Psoas muscle (tissue), 8 donors: ENCODE data around the gene TSPAN10. TPM values are rescaled to one million over a fixed set of nuclear protein-coding genes. Genes with fewer than 3 reads are reported as not detected.

Experiments
- ATAC-seq, 4 donors: fragments of 200-7000 bp; cut with Tn5 transposase; one replicate each; pipeline ENCODE4 v1.9.1; 2020; ENCODE audit warnings: moderate library complexity in 3 of 4, mild to moderate bottlenecking in 2 of 4
- DNase-seq, 2 donors: peaks; one replicate each; pipeline ENCODE4 v3.0.0-alpha.2; 2020
- H3K27ac ChIP-seq: fragments of 200-600 bp; one replicate; pipeline ENCODE4 v1.8.0; 2022
- H3K27me3 ChIP-seq, 3 donors: fragments of 200-600 bp in 1 of 3; one replicate each; pipeline versions ENCODE4 v1.6.1 to v1.8.0; 2013 to 2022; ENCODE audit warnings: low read length in 2 of 3, mild to moderate bottlenecking in 2 of 3, moderate library complexity in 1 of 3; ENCODE audit not compliant: insufficient read depth in 3 of 3
- H3K36me3 ChIP-seq, 2 donors: fragments of 200-600 bp in 1 of 2; one replicate each; pipeline versions ENCODE4 v1.6.1 to v1.8.0; 2013 to 2022; ENCODE audit warnings: low read depth in 1 of 2, mild to moderate bottlenecking in 1 of 2, moderate library complexity in 1 of 2; ENCODE audit not compliant: insufficient read depth in 1 of 2
- H3K4me1 ChIP-seq: fragments of 200-600 bp; one replicate; pipeline ENCODE4 v1.8.0; 2022
- H3K4me3 ChIP-seq: fragments of 200-600 bp; one replicate; pipeline ENCODE4 v1.8.0; 2022; ENCODE audit warnings: mild to moderate bottlenecking
- H3K9me3 ChIP-seq: fragments of 200-600 bp; one replicate; pipeline ENCODE4 v1.8.0; 2022
- CTCF ChIP-seq: fragments of 200-600 bp; IDR thresholded peaks from one replicate; pipeline ENCODE4 v1.8.0; 2022; ENCODE audit warnings: antibody characterized with exemption
- WGBS, 3 donors: extraction: QIAGEN DNeasy Blood & Tissue Kit; methylation state at CpG; one replicate each; pipeline versions ENCODE4 v1.1.6 to v1.1.7; 2013; 5-methylcytosine and 5-hydroxymethylcytosine counted together
- intact Hi-C, 2 donors: fragments of 100-400 bp; cut with DNase I; formaldehyde crosslinking; loops; one replicate each; pipeline versions ENCODE4 v1.11.0 to v1.14.2; 2022
- polyA plus RNA-seq, 3 donors: library from polyadenylated mRNA; stranded (reverse); fragments of 200-250 nt; gene quantifications; one replicate each; pipeline ENCODE4 v1.2.3, GENCODE V29; 2013
- total RNA-seq, 4 donors: library from RNA; stranded (reverse); fragmentation: NEBNext Ultra II Directional in 2 of 4; extraction: Animal tissue kit (Norgen Biotek cat#: 25700) in 2 of 4; gene quantifications; one replicate each; pipeline versions ENCODE4 v1.2.1 to v1.2.4, GENCODE V29; 2021 to 2023
- donor health status: healthy with polysubstance abuse.
- donor health status: DM: no; HTN: no; CAD: no; lungs with moderate emphysema.
- donor health status: Bipolar disorder and iron deficiency.
- donor health status: healthy.
- donor health status: DM: yes; HTN: yes; CAD: no.
- donor health status: DM: no; HTN: no; CAD: no.
- donor health status: DM: no; HTN: no; CAD: no.
- donor health status: DM: yes; HTN: yes; CAD: no.

TSPAN10 gene
- total and polyA plus RNA-seq, 7 donors = 0.09 to 0.67 (median 0.22) TPM; not detected in 2

GRCh38 chr17:81638683-81639082, 1.7 kb downstream of the TSPAN10 start:
- no peaks in the 10 kb centered on the region for H3K27me3 ChIP-seq
- H3K4me3 ChIP-seq = no peak overlapping the region
- TF ChIP-seq CTCF = no peak
- no peaks in the 10 kb centered on the region for H3K9me3 ChIP-seq
- no peak overlapping the region for H3K27ac ChIP-seq
- no peak for DNase-seq
- 76 to 84% (median 83%) methylated on average over 4 of the region's 4 CpGs for WGBS, 3 donors
- H3K36me3 ChIP-seq = peaks cover 0 to 5% of the 10 kb centered on the region in 2 donors
- ATAC-seq = no peak
- intact Hi-C loops = loop anchor here in 1 of 2 donors (5.0 kb wide), 1 partner anchor 44 kb away; the partner anchor contains the start of genes ARL16 and HGS
- H3K4me1 ChIP-seq = peaks cover 31% of the 10 kb centered on the region

GRCh38 chr17:81640011-81640410, 3.0 kb downstream of the TSPAN10 start:
- Histone ChIP-seq H3K9me3 (no peaks in the 10 kb centered on the region), H3K27me3 (no peaks in the 10 kb centered on the region), H3K36me3 (peaks cover 0 to 5% of the 10 kb centered on the region in 2 donors), H3K4me1 (peaks cover 18% of the 10 kb centered on the region), H3K4me3 (no peak overlapping the region), H3K27ac (no peak overlapping the region)
- DNase-seq (no peak), ATAC-seq (no peak)
- TF ChIP-seq CTCF = no peak
- intact Hi-C loops = no loop called here
- 89 to 94% (median 91%) methylated on average over 9 of the region's 9 CpGs for WGBS, 3 donors

GRCh38 chr17:81641825-81642489, 5.0 kb downstream of the TSPAN10 start:
- WGBS, 3 donors = 91 to 93% (median 91%) methylated on average over 14 to 17 of the region's 17 CpGs
- H3K4me1 ChIP-seq = peaks cover 7% of the 10 kb centered on the region
- H3K4me3 ChIP-seq = no peak overlapping the region
- no peaks in the 10 kb centered on the region for H3K9me3 ChIP-seq
- no peaks in the 10 kb centered on the region for H3K36me3 ChIP-seq
- DNase-seq = no peak
- no peak for ATAC-seq
- H3K27me3 ChIP-seq = peaks cover 0 to under 1% (median under 1%) of the 10 kb centered on the region in 3 donors
- intact Hi-C loops = no loop called here
- no peak for TF ChIP-seq CTCF
- no peak overlapping the region for H3K27ac ChIP-seq

GRCh38 chr17:81644496-81644895, 7.5 kb downstream of the TSPAN10 start:
- TF ChIP-seq CTCF = no peak
- no peaks in the 10 kb centered on the region for H3K36me3 ChIP-seq
- no peak overlapping the region for H3K4me3 ChIP-seq
- no peaks in the 10 kb centered on the region for H3K4me1 ChIP-seq
- no peak for ATAC-seq
- no peak overlapping the region for H3K27ac ChIP-seq
- intact Hi-C loops = no loop called here
- WGBS, 3 donors = 87 to 91% (median 89%) methylated on average over 15 of the region's 15 CpGs
- no peaks in the 10 kb centered on the region for H3K9me3 ChIP-seq
- H3K27me3 ChIP-seq = peaks cover 0 to 26% (median 14%) of the 10 kb centered on the region in 3 donors
- no peak for DNase-seq
